ENCODE results near the gene SLC29A2. TPM values are rescaled to one million over a fixed set of nuclear protein-coding genes. Genes with fewer than 3 reads are reported as not detected.

SLC29A2 gene
- total RNA-seq, 1 experiment from 2014 or later, result 30.2 TPM

DNA sequence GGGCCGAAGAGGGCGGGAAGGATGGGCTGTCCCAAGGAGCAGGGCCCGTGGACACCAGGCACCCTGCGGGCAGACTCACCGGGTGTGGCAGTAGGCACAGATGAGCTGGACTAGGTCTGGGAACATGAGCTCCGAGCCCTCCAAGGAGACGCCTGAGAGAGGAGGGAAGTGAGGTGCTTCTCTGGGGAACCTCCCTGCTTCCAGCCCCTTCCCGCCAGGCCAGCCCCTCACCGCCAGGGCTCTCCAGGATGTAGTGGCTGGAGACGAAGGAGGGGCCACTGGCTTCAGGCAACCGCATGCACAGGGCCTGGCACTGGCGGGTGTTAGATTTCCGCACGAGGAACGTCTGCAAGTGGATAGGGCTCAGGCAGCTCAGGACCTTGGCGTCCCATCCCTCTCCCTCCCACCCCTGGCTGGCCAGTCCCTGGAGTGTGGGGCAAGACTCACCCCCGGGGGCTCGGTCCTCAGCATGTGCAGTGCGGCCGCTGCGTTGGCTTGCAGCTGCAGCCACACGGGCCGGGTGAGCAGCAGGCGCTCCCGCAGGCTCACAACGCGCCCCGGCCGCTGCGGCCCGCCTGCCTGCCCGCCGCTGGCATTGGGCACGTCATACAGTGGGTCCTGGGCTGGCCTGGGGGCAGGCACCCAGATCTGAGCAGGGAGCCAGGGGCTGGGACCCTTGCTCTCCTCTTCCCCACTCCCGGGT lies 35.9 kb downstream of the SLC29A2 start (continued):
- TF ChIP-seq, protein P1, sequence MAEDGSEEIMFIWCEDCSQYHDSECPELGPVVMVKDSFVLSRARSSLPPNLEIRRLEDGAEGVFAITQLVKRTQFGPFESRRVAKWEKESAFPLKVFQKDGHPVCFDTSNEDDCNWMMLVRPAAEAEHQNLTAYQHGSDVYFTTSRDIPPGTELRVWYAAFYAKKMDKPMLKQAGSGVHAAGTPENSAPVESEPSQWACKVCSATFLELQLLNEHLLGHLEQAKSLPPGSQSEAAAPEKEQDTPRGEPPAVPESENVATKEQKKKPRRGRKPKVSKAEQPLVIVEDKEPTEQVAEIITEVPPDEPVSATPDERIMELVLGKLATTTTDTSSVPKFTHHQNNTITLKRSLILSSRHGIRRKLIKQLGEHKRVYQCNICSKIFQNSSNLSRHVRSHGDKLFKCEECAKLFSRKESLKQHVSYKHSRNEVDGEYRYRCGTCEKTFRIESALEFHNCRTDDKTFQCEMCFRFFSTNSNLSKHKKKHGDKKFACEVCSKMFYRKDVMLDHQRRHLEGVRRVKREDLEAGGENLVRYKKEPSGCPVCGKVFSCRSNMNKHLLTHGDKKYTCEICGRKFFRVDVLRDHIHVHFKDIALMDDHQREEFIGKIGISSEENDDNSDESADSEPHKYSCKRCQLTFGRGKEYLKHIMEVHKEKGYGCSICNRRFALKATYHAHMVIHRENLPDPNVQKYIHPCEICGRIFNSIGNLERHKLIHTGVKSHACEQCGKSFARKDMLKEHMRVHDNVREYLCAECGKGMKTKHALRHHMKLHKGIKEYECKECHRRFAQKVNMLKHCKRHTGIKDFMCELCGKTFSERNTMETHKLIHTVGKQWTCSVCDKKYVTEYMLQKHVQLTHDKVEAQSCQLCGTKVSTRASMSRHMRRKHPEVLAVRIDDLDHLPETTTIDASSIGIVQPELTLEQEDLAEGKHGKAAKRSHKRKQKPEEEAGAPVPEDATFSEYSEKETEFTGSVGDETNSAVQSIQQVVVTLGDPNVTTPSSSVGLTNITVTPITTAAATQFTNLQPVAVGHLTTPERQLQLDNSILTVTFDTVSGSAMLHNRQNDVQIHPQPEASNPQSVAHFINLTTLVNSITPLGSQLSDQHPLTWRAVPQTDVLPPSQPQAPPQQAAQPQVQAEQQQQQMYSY (CRISPR knock-in tag; IDR thresholded peaks at IDR 0.05), result 0 out of 2 replicates have a peak, but pooled peaks have one; percentile 33
- TF ChIP-seq OVOL2 (CRISPR knock-in tag; IDR thresholded peaks at IDR 0.05; ENCODE audit: borderline replicate concordance) (no peak), TEAD1 (CRISPR knock-in tag; IDR thresholded peaks at IDR 0.05) (no peak), ESRRA (CRISPR knock-in tag; IDR thresholded peaks at IDR 0.05; ENCODE audit: borderline replicate concordance) (no peak), TEAD4 (CRISPR knock-in tag; IDR thresholded peaks at IDR 0.05) (no peak), ZNF232 (CRISPR knock-in tag; IDR thresholded peaks at IDR 0.05) (no peak), ZNF263 (CRISPR knock-in tag; IDR thresholded peaks at IDR 0.05; ENCODE audit: low read depth) (no peak), ZNF219 (CRISPR knock-in tag; IDR thresholded peaks at IDR 0.05; ENCODE audit: borderline replicate concordance) (no peak)
- TF ChIP-seq, protein P2, sequence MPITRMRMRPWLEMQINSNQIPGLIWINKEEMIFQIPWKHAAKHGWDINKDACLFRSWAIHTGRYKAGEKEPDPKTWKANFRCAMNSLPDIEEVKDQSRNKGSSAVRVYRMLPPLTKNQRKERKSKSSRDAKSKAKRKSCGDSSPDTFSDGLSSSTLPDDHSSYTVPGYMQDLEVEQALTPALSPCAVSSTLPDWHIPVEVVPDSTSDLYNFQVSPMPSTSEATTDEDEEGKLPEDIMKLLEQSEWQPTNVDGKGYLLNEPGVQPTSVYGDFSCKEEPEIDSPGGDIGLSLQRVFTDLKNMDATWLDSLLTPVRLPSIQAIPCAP (CRISPR knock-in tag; IDR thresholded peaks at IDR 0.05), result 0 out of 2 replicates have a peak, but pooled peaks have one; percentile 29
- TF ChIP-seq, protein P3, sequence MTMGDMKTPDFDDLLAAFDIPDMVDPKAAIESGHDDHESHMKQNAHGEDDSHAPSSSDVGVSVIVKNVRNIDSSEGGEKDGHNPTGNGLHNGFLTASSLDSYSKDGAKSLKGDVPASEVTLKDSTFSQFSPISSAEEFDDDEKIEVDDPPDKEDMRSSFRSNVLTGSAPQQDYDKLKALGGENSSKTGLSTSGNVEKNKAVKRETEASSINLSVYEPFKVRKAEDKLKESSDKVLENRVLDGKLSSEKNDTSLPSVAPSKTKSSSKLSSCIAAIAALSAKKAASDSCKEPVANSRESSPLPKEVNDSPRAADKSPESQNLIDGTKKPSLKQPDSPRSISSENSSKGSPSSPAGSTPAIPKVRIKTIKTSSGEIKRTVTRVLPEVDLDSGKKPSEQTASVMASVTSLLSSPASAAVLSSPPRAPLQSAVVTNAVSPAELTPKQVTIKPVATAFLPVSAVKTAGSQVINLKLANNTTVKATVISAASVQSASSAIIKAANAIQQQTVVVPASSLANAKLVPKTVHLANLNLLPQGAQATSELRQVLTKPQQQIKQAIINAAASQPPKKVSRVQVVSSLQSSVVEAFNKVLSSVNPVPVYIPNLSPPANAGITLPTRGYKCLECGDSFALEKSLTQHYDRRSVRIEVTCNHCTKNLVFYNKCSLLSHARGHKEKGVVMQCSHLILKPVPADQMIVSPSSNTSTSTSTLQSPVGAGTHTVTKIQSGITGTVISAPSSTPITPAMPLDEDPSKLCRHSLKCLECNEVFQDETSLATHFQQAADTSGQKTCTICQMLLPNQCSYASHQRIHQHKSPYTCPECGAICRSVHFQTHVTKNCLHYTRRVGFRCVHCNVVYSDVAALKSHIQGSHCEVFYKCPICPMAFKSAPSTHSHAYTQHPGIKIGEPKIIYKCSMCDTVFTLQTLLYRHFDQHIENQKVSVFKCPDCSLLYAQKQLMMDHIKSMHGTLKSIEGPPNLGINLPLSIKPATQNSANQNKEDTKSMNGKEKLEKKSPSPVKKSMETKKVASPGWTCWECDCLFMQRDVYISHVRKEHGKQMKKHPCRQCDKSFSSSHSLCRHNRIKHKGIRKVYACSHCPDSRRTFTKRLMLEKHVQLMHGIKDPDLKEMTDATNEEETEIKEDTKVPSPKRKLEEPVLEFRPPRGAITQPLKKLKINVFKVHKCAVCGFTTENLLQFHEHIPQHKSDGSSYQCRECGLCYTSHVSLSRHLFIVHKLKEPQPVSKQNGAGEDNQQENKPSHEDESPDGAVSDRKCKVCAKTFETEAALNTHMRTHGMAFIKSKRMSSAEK (CRISPR knock-in tag; IDR thresholded peaks at IDR 0.05; ENCODE audit: borderline replicate concordance), result no peak
- TF ChIP-seq, protein P4, sequence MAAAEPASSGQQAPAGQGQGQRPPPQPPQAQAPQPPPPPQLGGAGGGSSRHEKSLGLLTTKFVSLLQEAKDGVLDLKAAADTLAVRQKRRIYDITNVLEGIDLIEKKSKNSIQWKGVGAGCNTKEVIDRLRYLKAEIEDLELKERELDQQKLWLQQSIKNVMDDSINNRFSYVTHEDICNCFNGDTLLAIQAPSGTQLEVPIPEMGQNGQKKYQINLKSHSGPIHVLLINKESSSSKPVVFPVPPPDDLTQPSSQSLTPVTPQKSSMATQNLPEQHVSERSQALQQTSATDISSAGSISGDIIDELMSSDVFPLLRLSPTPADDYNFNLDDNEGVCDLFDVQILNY (CRISPR knock-in tag; IDR thresholded peaks at IDR 0.05), result peak; percentile 49; the same call in 1 of the 2 replicates

DNA sequence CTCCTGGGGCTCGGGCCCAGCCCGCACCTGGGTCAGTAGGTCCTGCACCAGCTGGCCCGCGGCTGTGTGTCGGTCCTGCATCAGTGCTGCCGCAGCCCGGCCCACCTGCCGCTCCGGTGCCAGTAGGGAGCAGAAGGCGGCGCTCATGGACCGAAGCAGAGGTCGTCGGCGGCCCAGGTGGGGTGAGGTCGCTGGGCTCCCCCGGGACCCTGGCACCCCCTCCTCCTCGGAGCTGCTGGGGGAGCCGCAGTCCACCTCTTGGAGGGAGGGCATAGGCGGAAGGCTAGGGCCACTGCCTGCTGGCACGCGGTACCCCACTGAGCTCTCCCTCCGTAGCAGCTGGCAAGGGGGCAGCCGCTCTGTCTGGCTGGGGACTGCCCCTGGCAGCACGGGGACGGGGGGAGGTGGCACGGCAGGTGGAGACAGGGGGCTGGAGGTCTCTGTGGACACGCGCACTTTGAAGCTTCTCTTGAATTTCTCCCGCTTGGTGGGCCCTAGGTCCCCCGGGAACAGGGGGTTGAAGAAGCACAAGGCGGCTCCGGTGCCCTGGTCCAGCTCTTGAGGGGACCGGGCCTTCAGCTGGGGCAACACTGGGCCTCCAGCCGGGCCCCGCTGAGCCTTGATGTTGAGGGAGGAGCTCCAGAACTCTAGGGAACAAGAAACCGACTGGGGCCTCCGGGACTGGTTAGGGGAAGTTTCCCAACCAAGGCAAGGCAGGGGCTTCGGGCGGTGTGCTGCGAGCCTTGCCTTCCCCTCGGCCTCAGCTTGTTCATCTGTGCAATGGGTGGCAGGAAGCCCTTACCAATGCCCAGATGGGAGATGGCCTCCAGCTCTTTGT lies 36.7 kb downstream of the SLC29A2 start:
- ChIA-PET CTCF (interaction anchor here (1.1 to 8.7 kb wide), 10 partner anchors 13 to 290 kb away, joined by 3 to 319 read pairs (median 6); partner anchors contain the start of genes CD248, RAB1B and YIF1A), POLR2A (interaction anchor here (0.8 to 2.5 kb wide), 4 partner anchors 13 to 23 kb away, joined by 3 to 20 read pairs (median 8); no protein-coding TSS in a partner anchor)
- peaks cover 16% of the 10 kb centered on the region for H3K4me1 Mint-ChIP-seq
- peak overlapping the region; percentile 50 for H3K4me3 Mint-ChIP-seq
- DNase-seq (ENCODE audit: low spot score), result no peak
- no peaks in the 10 kb centered on the region for H3K36me3 Mint-ChIP-seq
- ATAC-seq, result no peak
- H3K27me3 Mint-ChIP-seq (ENCODE audit: low read depth), result no peaks in the 10 kb centered on the region
- no peaks in the 10 kb centered on the region for H3K9me3 Mint-ChIP-seq
- H3K27ac Mint-ChIP-seq, result no peak overlapping the region
- TF ChIP-seq JUN (CRISPR knock-in tag; IDR thresholded peaks at IDR 0.05), result no peak
- no peak for TF ChIP-seq FOXK1 (CRISPR knock-in tag; IDR thresholded peaks at IDR 0.05)
- TF ChIP-seq ZNF671 (CRISPR knock-in tag; IDR thresholded peaks at IDR 0.05), result no peak
- TF ChIP-seq ZNF263 (CRISPR knock-in tag; IDR thresholded peaks at IDR 0.05; ENCODE audit: low read depth), result no peak
- TF ChIP-seq, protein P5, sequence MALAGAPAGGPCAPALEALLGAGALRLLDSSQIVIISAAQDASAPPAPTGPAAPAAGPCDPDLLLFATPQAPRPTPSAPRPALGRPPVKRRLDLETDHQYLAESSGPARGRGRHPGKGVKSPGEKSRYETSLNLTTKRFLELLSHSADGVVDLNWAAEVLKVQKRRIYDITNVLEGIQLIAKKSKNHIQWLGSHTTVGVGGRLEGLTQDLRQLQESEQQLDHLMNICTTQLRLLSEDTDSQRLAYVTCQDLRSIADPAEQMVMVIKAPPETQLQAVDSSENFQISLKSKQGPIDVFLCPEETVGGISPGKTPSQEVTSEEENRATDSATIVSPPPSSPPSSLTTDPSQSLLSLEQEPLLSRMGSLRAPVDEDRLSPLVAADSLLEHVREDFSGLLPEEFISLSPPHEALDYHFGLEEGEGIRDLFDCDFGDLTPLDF (CRISPR knock-in tag; IDR thresholded peaks at IDR 0.05), result no peak
- no peak for TF ChIP-seq CBFB (CRISPR knock-in tag; IDR thresholded peaks at IDR 0.05; ENCODE audit: low read depth)
- TF ChIP-seq, protein P6, sequence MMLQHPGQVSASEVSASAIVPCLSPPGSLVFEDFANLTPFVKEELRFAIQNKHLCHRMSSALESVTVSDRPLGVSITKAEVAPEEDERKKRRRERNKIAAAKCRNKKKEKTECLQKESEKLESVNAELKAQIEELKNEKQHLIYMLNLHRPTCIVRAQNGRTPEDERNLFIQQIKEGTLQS (CRISPR knock-in tag; conservative IDR thresholded peaks at IDR 0.05), result no peak
- TF ChIP-seq, protein P7, sequence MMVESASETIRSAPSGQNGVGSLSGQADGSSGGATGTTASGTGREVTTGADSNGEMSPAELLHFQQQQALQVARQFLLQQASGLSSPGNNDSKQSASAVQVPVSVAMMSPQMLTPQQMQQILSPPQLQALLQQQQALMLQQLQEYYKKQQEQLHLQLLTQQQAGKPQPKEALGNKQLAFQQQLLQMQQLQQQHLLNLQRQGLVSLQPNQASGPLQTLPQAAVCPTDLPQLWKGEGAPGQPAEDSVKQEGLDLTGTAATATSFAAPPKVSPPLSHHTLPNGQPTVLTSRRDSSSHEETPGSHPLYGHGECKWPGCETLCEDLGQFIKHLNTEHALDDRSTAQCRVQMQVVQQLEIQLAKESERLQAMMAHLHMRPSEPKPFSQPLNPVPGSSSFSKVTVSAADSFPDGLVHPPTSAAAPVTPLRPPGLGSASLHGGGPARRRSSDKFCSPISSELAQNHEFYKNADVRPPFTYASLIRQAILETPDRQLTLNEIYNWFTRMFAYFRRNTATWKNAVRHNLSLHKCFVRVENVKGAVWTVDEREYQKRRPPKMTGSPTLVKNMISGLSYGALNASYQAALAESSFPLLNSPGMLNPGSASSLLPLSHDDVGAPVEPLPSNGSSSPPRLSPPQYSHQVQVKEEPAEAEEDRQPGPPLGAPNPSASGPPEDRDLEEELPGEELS (CRISPR knock-in tag; IDR thresholded peaks at IDR 0.05), result no peak

All from WTC11 (cell line).